ENCODE data around the gene WEE1. TPM values are rescaled to one million over a fixed set of nuclear protein-coding genes. Genes with fewer than 3 reads are reported as not detected.

Gene WEE1
- total RNA-seq, 1 donor: 23.7 TPM

DNA sequence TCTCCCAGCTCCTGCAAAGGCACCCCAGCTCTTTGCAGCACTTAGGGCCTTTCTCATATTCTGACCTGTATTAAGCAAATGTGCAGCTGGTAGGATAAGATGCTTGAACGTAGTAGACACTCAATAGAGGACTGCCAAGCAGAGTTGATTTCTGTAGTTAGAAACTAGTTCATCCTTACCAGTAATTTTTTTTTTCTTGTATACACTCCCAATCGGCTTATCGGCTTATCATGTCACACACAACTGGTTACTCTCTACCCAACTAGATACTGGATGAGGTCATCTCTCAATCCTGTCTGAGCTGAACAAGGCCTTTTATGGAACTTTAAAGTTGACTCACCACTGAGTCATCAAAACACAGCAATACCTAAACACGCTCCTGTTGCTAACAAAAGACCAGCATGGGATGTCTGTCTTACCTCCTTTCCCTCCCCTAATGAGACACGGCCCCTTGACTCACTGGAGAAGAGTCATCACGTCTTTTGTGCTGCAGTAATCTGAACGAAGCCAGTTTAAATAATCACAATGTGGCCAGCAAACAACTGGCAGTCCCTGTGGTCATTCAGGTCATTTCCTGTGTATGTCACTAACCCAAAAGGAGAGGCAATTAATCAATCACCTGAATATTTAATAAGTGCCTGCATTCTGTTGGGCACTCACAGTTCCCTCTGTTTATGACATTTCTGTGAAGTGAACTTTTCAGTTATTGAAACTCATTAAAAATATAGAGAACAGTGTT is 7.5 kb upstream of the WEE1 start:
- DNase-seq (ENCODE audit: low read depth in 2 of 3, low spot score in 2 of 3): peak in 2 of 3 donors; percentile 53 to 69

DNA sequence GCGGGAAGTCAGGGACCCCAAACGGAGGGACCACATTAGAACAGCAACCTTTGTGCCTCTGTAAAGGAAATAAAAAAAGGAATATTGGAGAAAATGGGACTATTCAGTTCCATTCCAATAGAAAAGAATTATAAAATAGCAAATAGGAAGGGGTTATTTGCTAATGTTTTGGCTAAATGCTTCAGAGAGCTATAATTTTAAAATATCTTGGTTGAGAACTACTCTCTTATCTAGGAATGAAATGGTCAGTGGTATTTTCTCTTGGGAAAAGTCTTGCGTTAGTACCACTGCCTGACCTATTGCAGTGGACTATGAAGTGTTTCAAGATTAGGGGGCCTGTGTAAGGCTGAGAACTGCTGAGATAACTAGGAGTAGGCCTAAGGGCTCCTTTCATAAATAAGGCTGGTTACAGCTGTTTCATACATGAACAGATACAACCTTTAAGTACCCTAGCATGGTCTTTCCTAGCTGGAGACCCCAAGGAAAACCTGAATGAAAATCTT is 6.9 kb upstream of the WEE1 start:
- DNase-seq (ENCODE audit: low read depth in 2 of 3, low spot score in 2 of 3): no peak

DNA sequence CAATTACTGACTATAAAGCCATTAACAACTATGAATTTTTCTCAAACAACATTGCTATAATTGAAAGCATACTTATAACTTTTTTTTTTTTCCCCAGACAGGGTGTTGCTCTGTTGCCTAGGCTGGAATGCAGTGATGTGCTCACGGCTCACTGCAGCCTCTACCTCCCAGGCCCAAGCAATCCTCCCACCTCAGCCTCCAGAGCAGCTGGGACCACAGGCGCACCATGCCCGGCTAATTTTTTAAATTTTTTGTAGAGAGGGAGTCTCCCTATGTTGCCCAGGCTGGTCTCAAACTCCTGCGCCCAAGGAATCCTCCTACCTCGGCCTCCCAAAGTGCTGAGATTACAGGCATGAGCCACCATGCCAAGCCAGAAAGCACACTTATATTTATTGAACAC is 6.1 kb upstream of the WEE1 start:
- no peak for DNase-seq (ENCODE audit: low read depth in 2 of 3, low spot score in 2 of 3)

DNA sequence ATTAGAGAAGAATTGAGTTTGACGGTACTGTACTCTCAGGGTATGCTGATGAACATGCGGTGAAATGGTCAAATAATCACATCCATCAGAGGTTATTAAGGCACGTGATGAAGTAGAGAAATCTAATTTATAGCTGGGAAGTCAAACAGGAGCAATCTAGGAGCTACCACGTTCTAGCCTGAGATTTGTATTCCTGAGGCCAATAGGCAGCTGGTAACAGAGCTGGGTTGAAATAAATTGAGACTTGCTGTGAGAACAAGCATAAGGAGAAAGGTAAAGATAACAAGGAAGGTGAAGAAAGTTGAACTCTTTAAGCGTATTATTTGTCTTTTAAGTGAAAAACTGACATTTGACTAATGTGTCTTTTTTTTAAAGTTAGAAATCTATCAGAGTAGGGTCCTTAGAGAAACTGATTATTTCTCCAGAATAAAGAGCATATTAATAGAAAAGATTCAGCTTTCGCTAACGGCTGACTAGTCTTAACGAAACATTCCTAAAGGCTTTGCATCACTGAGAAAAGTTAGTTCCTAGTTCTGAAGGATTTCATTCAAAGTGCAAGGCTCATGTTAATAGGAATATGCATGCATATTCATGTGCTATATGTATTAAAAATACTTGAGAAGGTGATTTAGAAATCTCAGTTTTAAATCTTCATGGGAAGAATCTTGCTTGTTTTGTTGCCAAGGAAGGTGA is 5.2 kb upstream of the WEE1 start:
- no peak for DNase-seq (ENCODE audit: low read depth in 2 of 3, low spot score in 2 of 3)

DNA sequence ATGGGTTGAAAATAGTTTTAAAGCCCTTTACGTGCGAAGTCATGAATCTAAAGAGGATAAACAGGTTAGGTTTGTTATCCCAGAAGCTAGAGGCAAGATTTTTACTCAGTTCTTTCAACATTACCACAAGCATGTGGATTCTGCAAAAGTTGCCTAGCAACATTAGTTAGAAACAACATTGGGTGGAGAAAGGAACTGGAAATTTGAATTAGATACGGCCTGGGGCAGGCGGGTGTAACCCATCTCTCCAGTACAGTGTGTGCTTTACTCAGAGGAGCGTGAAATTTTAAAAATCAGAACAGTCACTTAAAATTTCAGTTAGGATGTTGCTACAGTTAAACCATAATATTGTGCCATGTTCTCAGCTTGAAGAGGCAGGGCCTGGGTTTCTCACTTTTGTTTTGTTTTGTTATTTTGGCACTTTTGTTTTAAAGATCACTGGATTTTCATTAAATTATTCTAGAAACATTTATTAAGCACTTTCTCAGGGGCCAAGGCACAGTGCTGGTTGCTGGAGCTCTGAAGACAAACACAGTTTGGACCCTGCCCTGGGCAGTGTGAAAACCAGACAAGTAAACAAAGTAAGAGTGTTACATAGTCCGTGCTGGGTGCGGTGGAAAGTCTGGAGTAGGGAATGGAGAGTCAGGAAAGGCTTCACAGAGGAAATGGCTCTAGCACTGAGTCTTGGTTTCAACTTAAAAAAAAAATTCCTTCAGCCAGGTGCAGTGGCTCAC is 4.4 kb upstream of the WEE1 start:
- DNase-seq (ENCODE audit: low read depth in 2 of 3, low spot score in 2 of 3): peak in 2 of 3 donors; percentile 64 to 87

DNA sequence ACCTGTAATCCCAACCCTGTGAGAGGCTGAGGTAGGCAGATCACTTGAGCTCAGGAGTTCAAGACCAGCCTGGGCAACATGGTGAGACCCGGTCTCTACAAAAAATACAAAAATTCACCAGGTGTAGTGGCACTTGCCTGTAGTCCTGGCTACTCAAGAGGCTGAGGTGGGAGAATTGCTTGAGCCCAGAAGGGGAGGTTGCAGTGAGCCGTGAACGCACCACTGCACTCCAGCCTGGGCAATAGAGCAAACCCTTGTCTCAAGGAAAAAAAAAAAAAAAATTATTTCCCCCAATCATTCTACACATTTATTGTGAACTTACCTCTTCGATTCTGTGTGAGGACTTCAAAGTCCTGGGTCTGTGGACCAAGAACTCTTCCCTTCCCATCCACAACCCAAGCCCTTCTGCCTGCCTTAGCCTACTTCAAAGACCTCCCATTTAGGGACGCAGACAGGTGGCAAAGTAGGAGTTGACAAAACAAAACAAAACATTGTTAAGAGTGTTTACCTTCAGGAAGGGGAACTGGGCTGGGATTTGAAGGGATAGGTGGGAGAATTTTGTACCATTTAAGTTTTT is 3.8 kb upstream of the WEE1 start:
- DNase-seq (ENCODE audit: low read depth in 2 of 3, low spot score in 2 of 3): no peak

DNA sequence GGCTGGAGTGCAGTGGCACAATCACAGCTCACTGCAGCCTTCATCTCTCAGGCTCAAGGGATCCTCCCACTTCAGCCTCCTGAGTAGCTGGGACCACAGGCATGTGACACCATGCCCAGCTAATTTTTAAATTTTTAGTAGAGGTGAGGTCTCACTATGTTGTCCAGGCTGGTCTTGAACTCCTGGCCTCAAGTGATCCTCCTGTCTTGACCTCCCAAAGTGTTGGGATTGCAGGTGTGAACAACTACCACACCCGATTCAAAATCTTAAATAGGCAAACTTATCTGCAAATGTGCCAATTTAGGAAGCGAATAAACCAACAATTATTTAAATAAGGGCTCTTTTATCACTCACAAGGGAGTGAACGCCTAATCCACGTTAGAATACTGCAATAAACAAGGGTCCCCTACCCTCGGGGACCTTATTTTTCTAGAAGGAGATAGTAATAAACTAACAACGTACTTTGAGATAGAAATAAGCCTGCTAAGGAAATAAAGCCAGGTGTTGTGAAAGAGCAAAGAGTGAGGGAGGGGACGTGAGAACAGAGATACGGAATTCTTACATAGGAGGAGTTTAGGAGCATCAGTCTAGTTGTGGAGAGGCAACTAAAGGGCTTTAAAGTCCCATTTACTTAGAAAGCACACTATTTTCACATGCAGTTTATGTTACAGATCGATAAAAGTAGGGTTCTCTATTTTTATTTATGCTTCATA is 3.0 kb upstream of the WEE1 start:
- DNase-seq (ENCODE audit: low read depth in 2 of 3, low spot score in 2 of 3): no peak

DNA sequence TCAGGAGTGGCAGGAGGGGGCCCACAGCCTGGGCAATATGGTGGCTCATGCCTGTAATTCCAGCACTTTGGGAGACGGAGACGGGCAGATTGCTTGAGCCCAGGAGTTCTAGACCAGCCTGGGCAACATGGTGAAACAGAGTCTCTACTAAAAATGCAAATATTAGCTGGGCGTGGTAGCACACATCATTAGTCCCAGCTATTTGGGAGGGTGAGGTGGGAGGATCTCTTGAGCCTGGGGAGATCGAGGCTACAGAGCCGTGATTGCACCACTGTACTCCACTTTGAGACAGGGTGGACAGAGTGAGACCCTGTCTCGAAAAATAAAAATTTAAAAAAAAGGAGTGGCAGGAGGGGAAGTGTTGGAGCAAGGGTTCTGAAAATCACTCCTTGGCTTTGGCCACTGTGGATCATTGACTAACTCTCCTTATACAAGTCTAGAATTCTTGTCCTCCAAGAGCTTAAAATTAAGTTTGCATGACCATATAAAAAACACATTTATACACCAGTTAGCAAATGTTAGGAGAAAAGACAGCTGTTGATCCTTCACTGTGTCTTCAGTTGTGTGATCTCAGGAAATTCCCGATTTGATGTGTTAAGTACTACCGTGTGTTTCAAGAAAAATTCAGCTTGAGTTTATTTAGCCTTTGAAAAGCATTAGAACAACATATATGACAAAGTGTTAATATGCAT is 2.3 kb upstream of the WEE1 start:
- no peak for DNase-seq (ENCODE audit: low read depth in 2 of 3, low spot score in 2 of 3)

DNA sequence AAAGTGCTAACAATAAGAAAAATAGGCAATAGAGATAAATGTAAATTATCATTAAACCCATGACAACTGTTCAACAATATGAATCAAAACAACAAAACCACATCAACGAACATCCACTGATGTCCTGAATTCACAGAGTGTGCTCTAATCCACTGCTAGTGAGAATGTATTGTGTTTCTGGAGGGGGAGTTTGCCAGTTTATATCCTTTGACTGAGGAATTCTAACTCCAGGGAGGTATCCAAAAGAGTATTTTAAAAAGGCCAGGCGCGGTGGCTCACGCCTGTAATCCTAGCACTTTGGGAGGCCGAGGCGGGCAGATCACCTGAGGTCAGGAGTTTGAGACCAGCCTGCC is 1.7 kb upstream of the WEE1 start:
- DNase-seq (ENCODE audit: low read depth in 2 of 3, low spot score in 2 of 3): no peak

DNA sequence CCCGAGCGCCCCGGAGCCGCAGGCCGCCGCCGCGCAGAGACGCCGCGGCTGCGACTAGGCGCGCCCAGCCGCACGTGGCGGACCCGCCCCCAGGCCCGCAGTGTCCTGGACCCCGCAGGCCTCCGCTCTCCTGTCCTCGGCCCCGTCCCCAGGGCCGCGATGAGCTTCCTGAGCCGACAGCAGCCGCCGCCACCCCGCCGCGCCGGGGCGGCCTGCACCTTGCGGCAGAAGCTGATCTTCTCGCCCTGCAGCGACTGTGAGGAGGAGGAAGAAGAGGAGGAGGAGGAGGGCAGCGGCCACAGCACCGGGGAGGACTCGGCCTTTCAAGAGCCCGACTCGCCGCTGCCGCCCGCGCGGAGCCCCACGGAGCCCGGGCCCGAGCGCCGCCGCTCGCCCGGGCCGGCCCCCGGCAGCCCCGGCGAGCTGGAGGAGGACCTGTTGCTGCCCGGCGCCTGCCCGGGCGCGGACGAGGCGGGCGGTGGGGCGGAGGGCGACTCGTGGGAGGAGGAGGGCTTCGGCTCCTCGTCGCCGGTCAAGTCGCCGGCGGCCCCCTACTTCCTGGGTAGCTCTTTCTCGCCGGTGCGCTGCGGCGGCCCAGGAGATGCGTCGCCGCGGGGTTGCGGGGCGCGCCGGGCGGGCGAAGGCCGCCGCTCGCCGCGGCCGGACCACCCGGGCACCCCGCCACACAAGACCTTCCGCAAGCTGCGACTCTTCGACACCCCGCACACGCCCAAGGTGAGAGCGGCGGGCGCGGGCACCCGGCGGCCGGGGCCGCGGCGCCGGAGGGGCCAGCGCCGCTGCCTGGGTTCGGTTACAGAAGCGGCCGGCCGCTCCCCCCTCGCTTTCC is 528 bp downstream of the WEE1 start:
- DNase-seq (ENCODE audit: low read depth in 2 of 3, low spot score in 2 of 3): no peak

DNA sequence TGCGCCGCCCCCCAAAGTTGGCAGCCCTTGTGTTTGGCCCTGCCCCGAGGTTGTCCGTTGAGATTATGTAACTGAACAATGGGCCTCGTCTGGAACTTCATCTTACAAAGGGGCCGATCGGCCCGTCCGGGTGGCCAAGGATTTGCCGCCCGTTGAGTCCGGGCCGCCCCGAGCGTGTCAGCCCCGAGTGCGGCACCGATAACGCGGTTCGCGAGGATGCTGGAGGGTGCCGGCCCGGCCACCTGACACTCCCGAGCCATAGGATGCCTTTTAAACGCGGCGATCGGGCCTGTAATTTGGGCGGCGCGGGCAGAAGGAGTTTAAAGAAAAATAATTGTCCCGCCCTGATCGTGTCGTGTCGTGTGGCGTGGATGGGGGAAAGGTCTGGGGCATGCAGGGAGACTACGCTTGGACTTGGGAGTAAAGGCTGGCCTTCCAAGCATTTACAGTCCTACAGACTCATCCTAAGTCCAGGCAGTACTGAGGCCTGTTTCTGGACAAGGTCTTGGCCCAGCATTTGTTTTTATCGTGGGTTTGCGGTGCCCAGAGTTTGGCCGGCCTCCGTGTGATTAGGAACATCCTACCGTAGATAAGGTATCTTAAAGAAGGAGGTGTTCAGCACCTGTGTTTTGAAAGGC is 1.3 kb downstream of the WEE1 start:
- DNase-seq (ENCODE audit: low read depth in 2 of 3, low spot score in 2 of 3): peak in 2 of 3 donors; percentile 10 to 25

DNA sequence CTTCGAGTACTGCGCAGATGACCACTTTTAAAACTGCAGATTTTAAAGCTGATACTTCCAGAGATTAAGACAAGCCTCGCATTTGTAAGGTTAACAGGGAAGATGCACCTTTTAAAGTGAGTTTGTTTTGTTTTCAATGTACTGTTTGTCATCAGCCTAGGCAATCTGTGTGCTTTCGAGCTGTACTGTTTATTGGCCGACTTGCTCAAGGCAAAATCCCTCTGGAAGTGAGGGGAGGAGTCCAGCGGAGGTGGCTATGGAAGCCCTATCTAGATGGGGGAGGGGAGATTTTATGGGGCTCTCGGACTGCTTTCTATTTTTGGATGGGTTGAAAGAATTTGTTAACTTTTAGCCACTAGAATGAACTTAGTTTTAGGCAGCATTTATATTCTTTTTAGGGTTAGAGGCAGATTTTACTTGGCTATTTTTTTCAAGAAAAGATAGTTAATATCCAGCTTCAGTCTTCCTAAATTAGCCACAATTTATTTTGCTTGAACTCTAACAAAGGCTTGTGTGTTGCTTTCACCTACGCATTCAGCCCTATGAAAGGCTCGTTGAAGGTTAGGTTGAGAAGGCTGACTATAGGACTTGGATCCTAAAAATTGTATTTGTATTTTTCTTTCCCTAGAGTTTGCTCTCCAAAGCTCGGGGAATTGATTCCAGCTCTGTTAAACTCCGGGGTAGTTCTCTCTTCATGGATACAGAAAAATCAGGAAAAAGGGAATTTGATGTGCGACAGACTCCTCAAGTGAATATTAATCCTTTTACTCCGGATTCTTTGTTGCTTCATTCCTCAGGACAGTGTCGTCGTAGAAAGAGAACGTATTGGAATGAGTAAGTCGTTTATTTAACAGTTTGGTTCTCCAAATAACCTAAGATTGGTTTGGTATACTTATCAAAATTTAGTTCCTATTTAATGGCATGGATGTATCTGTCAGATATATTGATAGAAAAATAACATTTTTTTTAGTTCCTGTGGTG is 2.1 kb downstream of the WEE1 start:
- DNase-seq (ENCODE audit: low read depth in 2 of 3, low spot score in 2 of 3): peak in 2 of 3 donors; percentile 17 to 24

DNA sequence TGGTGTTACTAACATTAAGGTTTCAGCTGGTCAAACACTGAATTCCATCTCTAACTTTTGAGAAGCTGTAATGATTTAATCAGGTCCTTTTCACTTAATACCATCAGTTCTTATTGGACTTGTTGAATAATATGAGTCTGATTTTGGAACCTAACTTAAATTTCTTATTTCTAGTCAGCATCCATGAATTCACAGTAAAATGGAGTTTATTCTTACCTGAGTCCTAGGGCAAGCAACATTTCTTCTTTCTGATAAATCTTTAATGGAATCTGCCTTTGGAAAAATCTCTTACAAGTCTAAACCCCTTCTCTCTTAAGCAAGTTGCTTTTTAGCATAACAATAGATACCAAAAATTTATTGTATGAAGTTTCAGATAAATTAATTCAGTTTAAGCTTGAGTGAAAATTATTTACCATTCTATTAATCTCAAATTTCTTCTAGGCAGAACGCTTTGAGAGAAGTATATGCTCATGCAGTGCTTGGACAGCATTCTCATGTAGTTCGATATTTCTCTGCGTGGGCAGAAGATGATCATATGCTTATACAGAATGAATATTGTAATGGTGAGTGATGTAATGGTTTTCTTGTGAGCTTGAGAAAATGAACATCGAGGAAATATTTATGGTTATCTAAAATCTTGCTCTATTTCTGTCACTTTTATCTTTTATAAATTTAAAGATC is 3.4 kb downstream of the WEE1 start:
- no peak for DNase-seq (ENCODE audit: low read depth in 2 of 3, low spot score in 2 of 3)

DNA sequence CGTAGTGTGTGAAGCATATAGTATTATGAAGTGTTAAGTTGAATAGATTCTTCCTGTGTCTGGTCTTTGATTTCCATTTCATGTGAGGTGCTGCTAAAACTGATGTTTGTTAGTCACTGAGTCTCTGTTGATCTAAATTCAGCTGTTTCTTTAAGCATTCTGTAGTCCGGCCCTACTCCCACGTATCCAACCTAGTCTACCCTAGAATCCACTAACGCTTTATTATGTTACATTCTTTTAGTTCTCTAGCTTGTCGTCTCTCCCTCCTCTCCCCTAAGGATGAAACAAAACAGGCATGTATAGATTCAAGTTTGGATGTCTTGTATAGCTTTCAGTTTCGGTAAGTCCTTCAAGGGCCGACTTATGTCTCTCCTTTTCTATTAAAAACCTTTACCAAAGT is 4.1 kb downstream of the WEE1 start:
- DNase-seq (ENCODE audit: low read depth in 2 of 3, low spot score in 2 of 3): no peak

DNA sequence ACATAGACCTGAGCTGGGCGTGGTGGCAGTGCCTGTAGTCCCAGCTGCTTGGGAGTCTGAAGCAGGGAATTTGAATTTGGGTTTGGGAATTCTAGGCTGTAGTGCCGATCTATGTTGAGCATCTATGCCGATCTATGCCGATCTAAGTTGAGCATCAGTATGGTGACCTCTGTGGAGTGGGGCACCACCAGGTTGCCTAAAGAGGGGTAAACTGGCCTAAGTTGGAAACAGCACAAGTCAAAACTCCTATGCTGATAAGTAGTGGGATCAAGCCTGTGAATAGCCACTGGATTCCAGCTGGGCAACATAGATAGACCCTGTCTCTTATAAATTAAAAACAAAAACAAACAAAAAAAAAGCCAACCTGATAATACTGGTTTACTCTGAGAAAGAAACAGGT is 7.4 kb downstream of the WEE1 start:
- no peak for DNase-seq (ENCODE audit: low read depth in 2 of 3, low spot score in 2 of 3)

DNA sequence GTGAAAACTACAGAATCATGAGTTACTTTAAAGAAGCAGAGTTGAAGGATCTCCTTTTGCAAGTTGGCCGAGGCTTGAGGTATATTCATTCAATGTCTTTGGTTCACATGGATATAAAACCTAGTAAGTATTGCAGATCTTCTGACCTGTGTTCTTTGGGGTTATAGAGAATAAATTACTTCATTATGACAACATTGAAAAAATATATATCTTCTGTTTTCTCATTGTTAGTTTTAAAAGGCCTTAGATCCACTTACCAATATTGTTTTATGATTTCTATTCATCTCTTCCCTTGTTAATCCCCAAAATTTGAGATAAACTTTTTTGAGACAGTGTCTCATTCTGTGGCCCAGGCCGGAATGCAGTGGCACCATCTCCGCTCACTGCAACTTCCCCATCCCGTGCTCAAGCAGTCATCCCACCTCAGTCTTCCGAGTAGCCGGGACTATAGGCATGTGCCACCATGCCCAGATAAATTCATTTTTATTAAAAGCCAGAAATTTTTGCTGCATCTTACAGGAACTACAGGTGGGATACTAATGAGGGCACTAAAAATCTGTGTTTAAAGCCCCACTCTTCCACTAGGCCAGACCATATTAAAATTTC is 8.2 kb downstream of the WEE1 start:
- no peak for DNase-seq (ENCODE audit: low read depth in 2 of 3, low spot score in 2 of 3)

DNA sequence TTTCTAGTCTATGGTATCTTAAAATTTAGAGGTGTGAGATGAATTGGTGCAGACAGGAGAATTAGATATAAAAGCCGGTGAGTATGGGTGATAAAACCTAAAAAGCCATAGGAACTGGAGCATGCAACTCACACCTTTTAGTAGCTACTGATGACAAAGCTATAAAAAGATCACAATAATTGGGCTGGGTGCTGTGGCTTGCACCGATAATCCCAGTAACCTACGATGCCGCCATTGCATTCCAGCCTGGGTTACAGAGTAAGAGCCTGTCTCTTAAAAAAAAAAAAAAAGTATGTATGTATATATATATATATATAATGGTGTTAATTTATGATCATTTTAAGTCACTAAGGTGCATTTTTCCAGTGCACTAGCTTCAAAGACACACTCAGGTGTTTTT is 17.2 kb downstream of the WEE1 start:
- DNase-seq (ENCODE audit: low read depth in 2 of 3, low spot score in 2 of 3): no peak

Measured in hematopoietic multipotent progenitor cell (in vitro differentiated cells).